OCI-LY3 (cell line): ENCODE measurements around the gene ZBTB16.

Experiments
- EZH2phosphoT487 ChIP-seq: fragments of 200-600 bp; shearing (Covaris generic); IDR thresholded peaks from 2 replicates; pipeline ENCODE4 v1.6.1; 2018; ENCODE audit warnings: antibody characterized with exemption, mixed run types, low read depth
- TF ChIP-seq, protein P1 (sequence below): fragments of 200-600, 300-600 bp; sonication (generic); IDR thresholded peaks from 2 replicates; pipeline ENCODE4 v1.5.1; 2014; ENCODE audit warnings: antibody characterized with exemption, low read length, low read depth

DNA sequence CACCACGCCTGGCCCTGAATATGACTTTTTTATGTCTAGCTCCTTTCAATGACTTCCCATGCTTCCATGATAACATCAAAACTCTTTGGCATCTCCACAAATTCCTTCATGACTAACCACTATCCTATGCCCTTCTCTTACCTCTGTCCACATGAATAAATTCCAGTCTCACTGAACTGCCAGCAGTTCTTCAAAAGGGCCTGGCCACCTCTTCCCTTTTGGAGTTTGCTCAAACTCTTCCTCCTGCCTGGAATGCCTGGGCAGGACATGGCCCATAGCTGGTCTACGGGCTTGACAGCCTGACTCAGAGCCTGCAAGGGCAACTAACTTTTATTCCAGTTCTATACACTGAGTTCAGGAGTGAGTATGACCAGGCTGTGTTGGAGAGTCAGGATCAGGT, 41.8 kb upstream of the ZBTB16 start:
- TF ChIP-seq, protein P1, sequence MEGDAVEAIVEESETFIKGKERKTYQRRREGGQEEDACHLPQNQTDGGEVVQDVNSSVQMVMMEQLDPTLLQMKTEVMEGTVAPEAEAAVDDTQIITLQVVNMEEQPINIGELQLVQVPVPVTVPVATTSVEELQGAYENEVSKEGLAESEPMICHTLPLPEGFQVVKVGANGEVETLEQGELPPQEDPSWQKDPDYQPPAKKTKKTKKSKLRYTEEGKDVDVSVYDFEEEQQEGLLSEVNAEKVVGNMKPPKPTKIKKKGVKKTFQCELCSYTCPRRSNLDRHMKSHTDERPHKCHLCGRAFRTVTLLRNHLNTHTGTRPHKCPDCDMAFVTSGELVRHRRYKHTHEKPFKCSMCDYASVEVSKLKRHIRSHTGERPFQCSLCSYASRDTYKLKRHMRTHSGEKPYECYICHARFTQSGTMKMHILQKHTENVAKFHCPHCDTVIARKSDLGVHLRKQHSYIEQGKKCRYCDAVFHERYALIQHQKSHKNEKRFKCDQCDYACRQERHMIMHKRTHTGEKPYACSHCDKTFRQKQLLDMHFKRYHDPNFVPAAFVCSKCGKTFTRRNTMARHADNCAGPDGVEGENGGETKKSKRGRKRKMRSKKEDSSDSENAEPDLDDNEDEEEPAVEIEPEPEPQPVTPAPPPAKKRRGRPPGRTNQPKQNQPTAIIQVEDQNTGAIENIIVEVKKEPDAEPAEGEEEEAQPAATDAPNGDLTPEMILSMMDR, result no peak
- no peak for TF ChIP-seq EZH2phosphoT487
